Ascending aorta (tissue), 2 donors: ENCODE data around the gene MAN2C1. TPM values are rescaled to one million over a fixed set of nuclear protein-coding genes. Genes with fewer than 3 reads are reported as not detected.
"Not testable (repeated sequence)": the region's sequence is repeated elsewhere in the genome, so short reads cannot be mapped to it uniquely, and the experiment has no call there.

Source experiments
- DNase-seq, 2 donors: peaks; one replicate each; pipeline ENCODE4 v3.0.0-alpha.2; 2019; ENCODE audit warnings: low spot score in 2 of 2
- H3K27ac ChIP-seq, 2 donors: fragments of 200-600 bp; sonication (generic); one replicate each; pipeline ENCODE4 v1.5.1; 2016 to 2017; ENCODE audit warnings: mild to moderate bottlenecking in 1 of 2
- H3K27me3 ChIP-seq: fragments of 200-600 bp; sonication (generic); one replicate; pipeline ENCODE4 v1.5.1; 2017
- H3K36me3 ChIP-seq, 2 donors: fragments of 200-600 bp; sonication (generic); one replicate each; pipeline ENCODE4 v1.5.1; 2016
- H3K4me1 ChIP-seq, 2 donors: fragments of 200-600 bp; sonication (generic); one replicate each; pipeline ENCODE4 v1.5.1; 2016 to 2017; ENCODE audit warnings: mild to moderate bottlenecking in 1 of 2
- H3K4me3 ChIP-seq, 2 donors: fragments of 200-600 bp; sonication (generic); one replicate each; pipeline ENCODE4 v1.5.1; 2016 to 2017; ENCODE audit warnings: mild to moderate bottlenecking in 1 of 2
- H3K9me3 ChIP-seq, 2 donors: fragments of 200-600 bp; sonication (generic); one replicate each; pipeline ENCODE4 v1.5.1; 2016
- intact Hi-C: fragments of 100-400 bp; cut with DNase I; formaldehyde crosslinking; loops from one replicate; pipeline ENCODE4 v1.15.1; 2023
- total RNA-seq: library from RNA; depleted of rRNA; stranded (reverse); fragments of >200 nt; gene quantifications from one replicate; pipeline ENCODE4 v1.1.0, GENCODE V29; 2016
- TF ChIP-seq, protein P1 (sequence below), 3 experiments: fragments of 200-600 bp in 2 of 3; fragments of 450-650 bp in 1 of 3; sonication (generic) in 2 of 3; IDR thresholded peaks; one replicate each; pipeline ENCODE4 v1.5.1; 2016 to 2019; ENCODE audit warnings: antibody characterized with exemption in 3 of 3, mild to moderate bottlenecking in 1 of 3, moderate library complexity in 1 of 3

The MAN2C1 gene
- total RNA-seq, 1 donor from 2014 or later, result 447 TPM

DNA sequence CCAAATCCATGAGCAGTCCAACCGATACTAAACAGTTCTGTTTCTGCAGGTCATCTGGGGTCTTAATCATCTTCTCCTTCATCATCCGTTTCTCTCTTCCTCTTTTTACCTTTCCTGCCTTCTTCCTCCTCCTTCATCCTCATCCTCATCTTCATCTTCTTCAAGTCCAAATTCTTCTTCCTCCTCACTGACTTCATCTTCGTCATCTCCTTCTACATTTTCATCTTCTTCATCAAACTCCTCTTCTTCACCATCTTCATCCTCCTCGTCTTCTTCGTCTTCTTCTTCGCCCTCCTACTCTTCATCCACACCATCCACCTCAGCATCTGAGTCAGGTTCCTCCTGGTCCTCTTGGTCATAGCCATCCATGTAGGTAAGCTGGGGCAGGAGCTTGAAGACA, 46.7 kb downstream of the MAN2C1 start:
- no peaks in the 10 kb centered on the region for H3K4me1 ChIP-seq
- intact Hi-C loops, result no loop called here
- no peak overlapping the region for H3K4me3 ChIP-seq
- no peak for DNase-seq
- no peak overlapping the region for H3K27ac ChIP-seq
- no peaks in the 10 kb centered on the region for H3K9me3 ChIP-seq
- no peaks in the 10 kb centered on the region for H3K27me3 ChIP-seq
- no peaks in the 10 kb centered on the region for H3K36me3 ChIP-seq
- TF ChIP-seq, protein P1, sequence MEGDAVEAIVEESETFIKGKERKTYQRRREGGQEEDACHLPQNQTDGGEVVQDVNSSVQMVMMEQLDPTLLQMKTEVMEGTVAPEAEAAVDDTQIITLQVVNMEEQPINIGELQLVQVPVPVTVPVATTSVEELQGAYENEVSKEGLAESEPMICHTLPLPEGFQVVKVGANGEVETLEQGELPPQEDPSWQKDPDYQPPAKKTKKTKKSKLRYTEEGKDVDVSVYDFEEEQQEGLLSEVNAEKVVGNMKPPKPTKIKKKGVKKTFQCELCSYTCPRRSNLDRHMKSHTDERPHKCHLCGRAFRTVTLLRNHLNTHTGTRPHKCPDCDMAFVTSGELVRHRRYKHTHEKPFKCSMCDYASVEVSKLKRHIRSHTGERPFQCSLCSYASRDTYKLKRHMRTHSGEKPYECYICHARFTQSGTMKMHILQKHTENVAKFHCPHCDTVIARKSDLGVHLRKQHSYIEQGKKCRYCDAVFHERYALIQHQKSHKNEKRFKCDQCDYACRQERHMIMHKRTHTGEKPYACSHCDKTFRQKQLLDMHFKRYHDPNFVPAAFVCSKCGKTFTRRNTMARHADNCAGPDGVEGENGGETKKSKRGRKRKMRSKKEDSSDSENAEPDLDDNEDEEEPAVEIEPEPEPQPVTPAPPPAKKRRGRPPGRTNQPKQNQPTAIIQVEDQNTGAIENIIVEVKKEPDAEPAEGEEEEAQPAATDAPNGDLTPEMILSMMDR (IDR thresholded peaks at IDR 0.05), result no peak

DNA sequence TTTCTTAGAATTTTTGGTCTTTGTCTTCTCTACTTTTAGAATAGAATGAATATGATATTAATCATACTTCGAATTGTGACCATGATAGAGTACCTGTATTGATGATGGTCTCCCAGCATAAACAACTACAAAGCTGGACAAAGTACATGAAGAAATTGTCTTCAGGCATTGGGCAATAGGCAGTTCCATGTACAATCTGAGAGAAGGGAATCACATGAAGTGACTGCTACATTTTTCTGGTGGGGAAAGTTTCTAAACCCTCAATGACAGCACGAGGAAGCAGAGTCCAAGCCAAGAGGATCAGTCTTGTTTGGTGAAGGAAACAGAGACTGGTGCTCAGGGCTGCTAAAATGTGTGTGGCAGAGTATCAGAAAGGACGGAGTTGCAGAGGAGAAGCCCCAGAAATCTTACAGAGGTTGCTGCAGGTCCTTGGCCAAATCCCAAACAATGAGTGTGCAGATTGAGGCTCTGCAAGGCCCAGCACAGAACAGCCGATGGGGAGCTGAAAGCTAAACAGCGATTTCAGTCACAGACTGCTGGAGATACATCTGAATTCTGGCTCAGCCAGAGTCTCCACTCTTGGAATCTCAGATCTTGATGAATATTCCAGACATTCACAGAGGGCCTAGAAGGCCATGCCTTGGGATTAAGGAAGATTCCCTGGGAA, 49.0 kb downstream of the MAN2C1 start:
- intact Hi-C loops, H3K27ac ChIP-seq, H3K27me3 ChIP-seq, H3K4me3 ChIP-seq, DNase-seq, H3K9me3 ChIP-seq, H3K36me3 ChIP-seq, H3K4me1 ChIP-seq: not testable (repeated sequence)

DNA sequence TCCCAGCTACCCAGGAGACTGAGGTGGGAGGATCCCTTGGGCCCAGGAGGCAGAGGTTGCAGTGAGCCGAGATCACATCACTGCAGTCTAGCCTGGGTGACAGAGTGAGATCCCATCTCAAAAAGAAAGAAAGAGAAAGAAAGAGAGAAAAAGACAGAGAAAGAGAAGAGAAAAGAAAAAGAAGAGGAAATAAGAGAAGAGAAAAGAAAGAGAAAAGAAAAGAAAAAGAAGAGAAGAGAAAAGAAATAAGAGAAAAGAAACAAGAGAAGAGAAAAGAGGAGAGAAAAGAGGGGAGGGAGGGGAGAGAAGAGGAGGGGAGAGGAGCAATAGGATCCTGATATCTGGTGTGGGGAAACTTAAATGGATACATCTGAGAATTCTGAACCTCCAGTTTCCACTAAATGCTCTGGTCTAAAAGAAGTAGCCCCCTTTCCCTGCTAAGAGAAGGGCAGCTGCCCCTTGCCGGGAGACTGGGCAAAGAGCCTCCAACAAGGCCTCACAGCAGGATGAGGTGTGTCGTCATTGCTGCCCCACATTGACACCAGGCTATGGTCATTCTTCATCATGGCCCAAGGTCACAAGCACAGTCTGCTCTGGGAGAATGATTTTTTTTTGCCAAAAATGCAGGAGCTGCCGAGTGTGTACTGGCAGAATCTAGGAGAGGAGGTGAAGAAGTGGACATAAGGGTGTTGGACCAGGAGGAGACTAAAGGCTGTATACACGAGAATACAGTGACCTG, 53.7 kb downstream of the MAN2C1 start:
- Histone ChIP-seq H3K4me1 (no peaks in the 10 kb centered on the region), H3K36me3 (no peaks in the 10 kb centered on the region), H3K27ac (no peak overlapping the region), H3K9me3 (no peaks in the 10 kb centered on the region), H3K27me3 (no peaks in the 10 kb centered on the region), H3K4me3 (no peak overlapping the region)
- DNase-seq, result no peak
- intact Hi-C loops, result no loop called here
- TF ChIP-seq, protein P1 (IDR thresholded peaks at IDR 0.05), result no peak

DNA sequence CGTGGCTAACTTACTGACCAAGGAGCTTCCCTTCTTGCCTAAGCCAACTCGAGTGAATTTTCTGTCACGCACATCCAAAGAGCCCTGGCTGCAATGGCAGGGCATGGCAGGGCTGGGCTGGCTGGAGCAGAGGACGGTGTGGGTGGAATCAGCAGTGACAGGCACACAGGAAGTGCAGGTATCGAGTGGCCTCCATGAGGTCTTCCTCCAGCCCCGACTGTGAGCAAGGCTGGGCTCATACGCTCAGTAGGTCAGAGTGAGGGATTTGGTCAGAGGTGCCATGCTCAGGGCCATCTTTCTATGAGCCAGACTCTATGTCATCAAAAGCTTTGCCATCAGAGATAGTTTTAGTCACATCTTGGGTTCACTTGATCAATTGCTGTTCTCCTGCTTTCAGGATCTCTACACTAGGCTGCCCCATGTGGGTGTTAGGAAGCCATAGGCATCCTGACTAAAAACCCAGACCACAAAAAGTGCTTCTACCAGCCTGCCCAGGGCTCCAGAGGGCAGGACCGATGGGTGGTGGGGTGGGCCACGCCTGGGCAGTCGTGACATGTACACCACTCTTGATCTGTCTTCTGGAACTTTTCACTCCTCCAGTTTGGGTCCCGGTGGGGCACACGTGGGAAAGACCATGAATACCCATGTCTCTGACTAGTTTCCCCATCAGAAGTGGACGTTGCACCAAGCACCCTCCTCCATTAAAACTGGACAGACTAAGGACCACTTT, 55.1 kb downstream of the MAN2C1 start:
- TF ChIP-seq, protein P1 (IDR thresholded peaks at IDR 0.05), result no peak
- no peak for DNase-seq
- H3K4me3 ChIP-seq, result no peak overlapping the region
- intact Hi-C loops, result no loop called here
- no peaks in the 10 kb centered on the region for H3K27me3 ChIP-seq
- H3K9me3 ChIP-seq, result no peaks in the 10 kb centered on the region
- no peaks in the 10 kb centered on the region for H3K36me3 ChIP-seq
- no peak overlapping the region for H3K27ac ChIP-seq
- H3K4me1 ChIP-seq, result no peaks in the 10 kb centered on the region

DNA sequence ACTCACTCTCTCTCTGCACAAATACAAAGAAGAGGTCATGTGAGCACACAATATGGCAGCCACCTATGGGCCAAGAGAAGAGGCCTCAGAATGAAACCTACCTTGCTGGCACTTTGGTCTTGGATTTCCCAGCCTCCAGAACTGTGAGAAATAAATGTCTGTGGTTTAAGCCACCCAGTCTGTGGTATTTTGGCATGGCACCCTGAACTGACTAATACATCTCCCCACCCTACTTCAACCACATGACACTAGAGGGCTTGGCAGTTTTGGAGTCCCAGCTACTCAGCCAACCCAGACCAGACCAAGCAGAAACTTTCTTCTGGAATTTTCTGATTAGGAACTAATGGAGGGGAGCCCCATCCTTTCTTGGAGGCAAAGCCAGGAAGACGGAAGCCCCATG, 55.9 kb downstream of the MAN2C1 start:
- H3K4me3 ChIP-seq, H3K27ac ChIP-seq, intact Hi-C loops, H3K4me1 ChIP-seq, DNase-seq, H3K27me3 ChIP-seq, H3K36me3 ChIP-seq, H3K9me3 ChIP-seq: not testable (repeated sequence)

DNA sequence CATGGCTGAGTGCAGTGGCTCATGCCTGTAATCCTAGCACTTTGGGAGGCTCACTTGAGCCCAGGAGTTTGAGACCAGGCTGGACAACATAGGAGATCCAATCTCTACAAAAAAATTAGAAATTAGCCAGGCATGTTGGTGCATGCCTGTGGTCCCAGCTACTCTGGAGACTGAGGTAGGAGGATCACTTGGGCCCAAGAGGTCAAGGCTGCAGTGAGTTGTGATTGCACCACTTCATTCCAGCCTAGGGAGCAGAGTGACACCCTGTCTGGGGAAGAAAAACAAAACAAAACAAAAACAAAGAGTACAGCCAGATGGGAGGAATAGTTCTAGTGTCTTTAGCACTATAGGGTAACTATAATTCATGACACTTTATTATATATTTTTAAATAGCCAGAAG, 58.7 kb downstream of the MAN2C1 start:
- Histone ChIP-seq H3K27me3 (no peaks in the 10 kb centered on the region), H3K36me3 (no peaks in the 10 kb centered on the region), H3K9me3 (no peaks in the 10 kb centered on the region), H3K4me1 (no peaks in the 10 kb centered on the region), H3K4me3 (no peak overlapping the region), H3K27ac (no peak overlapping the region)
- TF ChIP-seq, protein P1 (IDR thresholded peaks at IDR 0.05), result no peak
- intact Hi-C loops, result loop anchor here (10.0 kb wide), 1 partner anchor 85 kb away; no protein-coding TSS in a partner anchor
- DNase-seq, result no peak
